ENCODE results near the gene COPS7B.

COPS7B gene

GRCh38 chr2:231785413-231785812 lies 832 bp upstream of the COPS7B start:
- in situ Hi-C loops (cut with MboI; ENCODE audit: low sequenced_read_pairs) = no loop called here

- in situ Hi-C loops (cut with MboI; ENCODE audit: low sequenced_read_pairs) = no loop called here
Observed at GRCh38 chr2:231785822-231786176, 446 bp upstream of the COPS7B start.

- in situ Hi-C loops (cut with MboI; ENCODE audit: low sequenced_read_pairs) = no loop called here
Observed at GRCh38 chr2:231786917-231787292, 660 bp downstream of the COPS7B start.

GRCh38 chr2:231791107-231791506 lies 4.9 kb downstream of the COPS7B start:
- in situ Hi-C loops (cut with MboI; ENCODE audit: low sequenced_read_pairs) = no loop called here

GRCh38 chr2:231794383-231794782 lies 8.1 kb downstream of the COPS7B start:
- in situ Hi-C loops (cut with MboI; ENCODE audit: low sequenced_read_pairs) = no loop called here

GRCh38 chr2:231795525-231796327 lies 9.5 kb downstream of the COPS7B start:
- in situ Hi-C loops (cut with MboI; ENCODE audit: low sequenced_read_pairs) = no loop called here

- in situ Hi-C loops (cut with MboI; ENCODE audit: low sequenced_read_pairs) = no loop called here
Observed at GRCh38 chr2:231800493-231801091, 14.3 kb downstream of the COPS7B start.

- in situ Hi-C loops (cut with MboI; ENCODE audit: low sequenced_read_pairs) = no loop called here
Observed at GRCh38 chr2:231803501-231804138, 17.4 kb downstream of the COPS7B start.

- in situ Hi-C loops (cut with MboI; ENCODE audit: low sequenced_read_pairs) = no loop called here
Observed at GRCh38 chr2:231807020-231807419, 20.8 kb downstream of the COPS7B start.

- in situ Hi-C loops (cut with MboI; ENCODE audit: low sequenced_read_pairs) = no loop called here
Observed at GRCh38 chr2:231810905-231811304, 24.7 kb downstream of the COPS7B start.

GRCh38 chr2:231816327-231817026 lies 30.2 kb downstream of the COPS7B start:
- in situ Hi-C loops (cut with MboI; ENCODE audit: low sequenced_read_pairs) = no loop called here

GRCh38 chr2:231819447-231820042 lies 33.3 kb downstream of the COPS7B start:
- in situ Hi-C loops (cut with MboI; ENCODE audit: low sequenced_read_pairs) = no loop called here

- in situ Hi-C loops (cut with MboI; ENCODE audit: low sequenced_read_pairs) = no loop called here
Observed at GRCh38 chr2:231820786-231821303, 34.6 kb downstream of the COPS7B start.

GRCh38 chr2:231821908-231822307 lies 35.7 kb downstream of the COPS7B start:
- in situ Hi-C loops (cut with MboI; ENCODE audit: low sequenced_read_pairs) = no loop called here

- in situ Hi-C loops (cut with MboI; ENCODE audit: low sequenced_read_pairs) = no loop called here
Observed at GRCh38 chr2:231853105-231853504, 66.9 kb downstream of the COPS7B start.

GRCh38 chr2:231854616-231855125 lies 68.4 kb downstream of the COPS7B start:
- in situ Hi-C loops (cut with MboI; ENCODE audit: low sequenced_read_pairs) = no loop called here

- in situ Hi-C loops (cut with MboI; ENCODE audit: low sequenced_read_pairs) = no loop called here
Observed at GRCh38 chr2:231856959-231857358, 70.7 kb downstream of the COPS7B start.
